HG03575 (cell line): ENCODE results near the gene NUP155.
"Not testable (repeated sequence)": the region's sequence is repeated elsewhere in the genome, so short reads cannot be mapped to it uniquely, and the experiment has no call there.

ENCODE experiments used
- ATAC-seq: cut with Tn5 transposase; IDR thresholded peaks from one replicate; pipeline ENCODE4 v1.9.1; 2021; ENCODE audit not compliant: unreplicated experiment, insufficient number of reproducible peaks, low FRiP score; ENCODE audit errors: extremely low read depth

NUP155 gene

GRCh38 chr5:37370864-37371726 lies at the start of gene NUP155:
TSS of gene NUP155 (minus strand) at chr5:37371106. CDS start at chr5:37370977, 129 bp downstream.
- peak; percentile 71 for ATAC-seq

- ATAC-seq, result no peak
These were observed 46.4 kb upstream of the NUP155 start for GRCh38 chr5:37417347-37417746.

- ATAC-seq, result not testable (repeated sequence)
These were observed 44.5 kb upstream of the NUP155 start for GRCh38 chr5:37415456-37415855.

GRCh38 chr5:37412515-37412914 lies 41.6 kb upstream of the NUP155 start:
- ATAC-seq, result no peak

- ATAC-seq, result no peak
These were observed 29.6 kb upstream of the NUP155 start for GRCh38 chr5:37400501-37400900.

- ATAC-seq, result no peak
These were observed 25.4 kb upstream of the NUP155 start for GRCh38 chr5:37396352-37396751.

- ATAC-seq, result no peak
These were observed 20.7 kb upstream of the NUP155 start for GRCh38 chr5:37391591-37391990.

GRCh38 chr5:37379100-37379628 lies 8.3 kb upstream of the NUP155 start, which contains the start of gene WDR70:
TSS of gene WDR70 (plus strand) at chr5:37379318. CDS start at chr5:37379368, 50 bp downstream.
- peak; percentile 85 for ATAC-seq

GRCh38 chr5:37378066-37378465 lies 7.2 kb upstream of the NUP155 start:
- not testable (repeated sequence) for ATAC-seq

GRCh38 chr5:37375091-37375490 lies 4.2 kb upstream of the NUP155 start:
- no peak for ATAC-seq

- ATAC-seq, result no peak
These were observed 399 bp downstream of the NUP155 start for GRCh38 chr5:37370550-37370863.

GRCh38 chr5:37355161-37355560 lies 15.7 kb downstream of the NUP155 start:
- ATAC-seq, result no peak

GRCh38 chr5:37342741-37343140 lies 28.2 kb downstream of the NUP155 start:
- ATAC-seq, result not testable (repeated sequence)

- not testable (repeated sequence) for ATAC-seq
These were observed 36.2 kb downstream of the NUP155 start for GRCh38 chr5:37334754-37335153.

- no peak for ATAC-seq
These were observed 44.4 kb downstream of the NUP155 start for GRCh38 chr5:37326536-37326935.

- ATAC-seq, result no peak
These were observed 47.3 kb downstream of the NUP155 start for GRCh38 chr5:37323607-37324006.

- no peak for ATAC-seq
These were observed 51.7 kb downstream of the NUP155 start for GRCh38 chr5:37319037-37319782.

- no peak for ATAC-seq
These were observed 54.9 kb downstream of the NUP155 start for GRCh38 chr5:37316027-37316426.

- no peak for ATAC-seq
These were observed 60.5 kb downstream of the NUP155 start for GRCh38 chr5:37310360-37310759.

- ATAC-seq, result no peak
These were observed 62.1 kb downstream of the NUP155 start for GRCh38 chr5:37308793-37309192.
